HG03565 (cell line): ENCODE data around the gene ANKRD40CL.

Source experiments
- ATAC-seq: cut with Tn5 transposase; IDR thresholded peaks from one replicate; pipeline ENCODE4 v1.9.1; 2021; ENCODE audit warnings: mild to moderate bottlenecking, moderate library complexity; ENCODE audit not compliant: unreplicated experiment

Gene ANKRD40CL

GRCh38 chr17:50790618-50791017 lies 23.3 kb upstream of the ANKRD40CL start:
- ATAC-seq = no peak

GRCh38 chr17:50787106-50787505 lies 19.8 kb upstream of the ANKRD40CL start:
- no peak for ATAC-seq

GRCh38 chr17:50785946-50786570 lies 18.7 kb upstream of the ANKRD40CL start:
- no peak for ATAC-seq

- no peak for ATAC-seq
Observed at GRCh38 chr17:50785126-50785525, 17.8 kb upstream of the ANKRD40CL start.

GRCh38 chr17:50783905-50784304 lies 16.6 kb upstream of the ANKRD40CL start:
- ATAC-seq = no peak

GRCh38 chr17:50783193-50783660 lies 15.9 kb upstream of the ANKRD40CL start:
- ATAC-seq = no peak

GRCh38 chr17:50781167-50781566 lies 13.8 kb upstream of the ANKRD40CL start:
- no peak for ATAC-seq

- no peak for ATAC-seq
Observed at GRCh38 chr17:50779747-50780353, 12.5 kb upstream of the ANKRD40CL start.

- no peak for ATAC-seq
Observed at GRCh38 chr17:50778988-50779387, 11.7 kb upstream of the ANKRD40CL start.

- no peak for ATAC-seq
Observed at GRCh38 chr17:50778471-50778870, 11.2 kb upstream of the ANKRD40CL start.

- no peak for ATAC-seq
Observed at GRCh38 chr17:50775926-50776325, 8.6 kb upstream of the ANKRD40CL start.

GRCh38 chr17:50774225-50774803 lies 7.0 kb upstream of the ANKRD40CL start:
- no peak for ATAC-seq

- ATAC-seq = peak; percentile 83
Observed at GRCh38 chr17:50771991-50772785, 4.9 kb upstream of the ANKRD40CL start.

GRCh38 chr17:50770346-50770745 lies 3.0 kb upstream of the ANKRD40CL start:
- no peak for ATAC-seq

- no peak for ATAC-seq
Observed at GRCh38 chr17:50769884-50770283, 2.6 kb upstream of the ANKRD40CL start.

GRCh38 chr17:50768346-50768761 lies 1.0 kb upstream of the ANKRD40CL start:
- ATAC-seq = no peak

GRCh38 chr17:50767030-50767429 lies 288 bp downstream of the ANKRD40CL start:
- no peak for ATAC-seq

- no peak for ATAC-seq
Observed at GRCh38 chr17:50766222-50767023, 895 bp downstream of the ANKRD40CL start.

- no peak for ATAC-seq
Observed at GRCh38 chr17:50765454-50766221, 1.7 kb downstream of the ANKRD40CL start.

- ATAC-seq = no peak
Observed at GRCh38 chr17:50764734-50765149, 2.6 kb downstream of the ANKRD40CL start.
